ENCODE measurements around the gene THBD.

Gene THBD

GRCh38 chr20:23033918-23034317, 15.6 kb downstream of the THBD start:
- DNase-seq: no peak

- no peak for DNase-seq
Measured at GRCh38 chr20:23032750-23033078, 16.8 kb downstream of the THBD start.

- no peak for DNase-seq
Measured at GRCh38 chr20:23032056-23032749, 17.3 kb downstream of the THBD start.

GRCh38 chr20:23031346-23031745, 18.1 kb downstream of the THBD start:
- DNase-seq: no peak

- DNase-seq: peak; percentile 83 to 90 (median 83)
Measured at GRCh38 chr20:23029324-23029723, 20.1 kb downstream of the THBD start.

GRCh38 chr20:23028392-23028791, 21.1 kb downstream of the THBD start:
- DNase-seq: no peak

- peak; percentile 56 to 66 (median 59) for DNase-seq
Measured at GRCh38 chr20:23027721-23028120, 21.8 kb downstream of the THBD start.

GRCh38 chr20:23025503-23025902, 24.0 kb downstream of the THBD start:
- peak; percentile 79 to 83 (median 80) for DNase-seq

- DNase-seq: no peak
Measured at GRCh38 chr20:23024701-23025100, 24.8 kb downstream of the THBD start.

- DNase-seq: no peak
Measured at GRCh38 chr20:23023621-23024177, 25.8 kb downstream of the THBD start.

- DNase-seq: no peak
Measured at GRCh38 chr20:23022849-23023248, 26.6 kb downstream of the THBD start.

GRCh38 chr20:23021951-23022350, 27.5 kb downstream of the THBD start:
- DNase-seq: peak; percentile 53 to 66 (median 62)

- peak in 2 of 3 donors; percentile 25 to 28 for DNase-seq
Measured at GRCh38 chr20:23021541-23021940, 27.9 kb downstream of the THBD start.

- no peak for DNase-seq
Measured at GRCh38 chr20:23020230-23021018, 29.0 kb downstream of the THBD start.

GRCh38 chr20:23019403-23019802, 30.1 kb downstream of the THBD start:
- no peak for DNase-seq

- DNase-seq: no peak
Measured at GRCh38 chr20:23018941-23019340, 30.5 kb downstream of the THBD start.

GRCh38 chr20:23018432-23018831, 31.0 kb downstream of the THBD start:
- no peak for DNase-seq

- no peak for DNase-seq
Measured at GRCh38 chr20:23017516-23017915, 32.0 kb downstream of the THBD start.

GRCh38 chr20:23013429-23013828, 36.0 kb downstream of the THBD start:
- no peak for DNase-seq

- DNase-seq: no peak
Measured at GRCh38 chr20:23011008-23011721, 38.3 kb downstream of the THBD start.

- no peak for DNase-seq
Measured at GRCh38 chr20:23010096-23010495, 39.4 kb downstream of the THBD start.

- peak; percentile 74 to 80 (median 78) for DNase-seq
Measured at GRCh38 chr20:23009636-23010035, 39.8 kb downstream of the THBD start.

GRCh38 chr20:23008667-23009066, 40.8 kb downstream of the THBD start:
- no peak for DNase-seq

Measured in suppressor macrophage treated with lipopolysaccharide for 1 hour (primary cell).